ENCODE results near the gene DENND1A.

The DENND1A gene

DNA sequence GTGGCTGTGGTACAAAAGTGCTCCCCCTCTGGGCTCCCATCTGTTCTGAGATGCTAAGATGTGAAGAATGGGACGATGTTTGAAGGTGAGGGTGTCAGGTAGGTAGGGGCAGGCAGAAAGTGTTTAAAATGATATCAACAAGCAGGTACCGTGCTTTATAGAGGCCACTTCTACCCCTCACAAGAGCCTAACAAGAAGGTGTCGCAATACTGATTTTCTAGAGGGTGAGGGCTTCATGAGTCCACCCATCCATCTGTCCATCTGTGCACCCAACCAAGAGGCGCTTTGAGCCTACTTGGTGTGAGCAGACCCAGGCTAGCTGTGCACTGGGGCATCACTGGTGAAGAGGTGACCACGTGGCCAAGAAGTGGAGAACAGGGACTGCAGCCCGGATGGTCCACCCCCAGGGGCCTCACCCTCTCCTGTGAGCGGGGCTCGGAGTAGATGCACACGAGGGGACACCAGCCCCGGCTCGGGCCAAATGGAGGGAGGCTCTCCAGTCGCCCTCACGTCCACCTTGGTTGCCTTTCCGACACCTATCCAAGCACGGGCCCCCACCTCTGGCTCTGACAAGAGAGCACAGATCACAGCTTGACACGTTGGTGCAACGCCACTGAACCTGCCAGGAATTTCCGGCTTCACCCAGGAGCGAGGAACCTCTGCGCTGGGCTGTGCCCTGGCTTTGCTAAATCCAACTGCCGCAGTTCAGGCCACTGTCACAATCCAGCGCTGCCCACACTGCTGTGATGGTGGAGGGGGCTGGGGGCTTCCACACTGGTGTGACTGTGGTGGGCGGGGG is 539.4 kb downstream of the DENND1A start:
- no peak for DNase-seq (ENCODE audit: low read depth)
- H3K4me3 ChIP-seq (ENCODE audit: low read depth, low read length): no peak overlapping the region
- TF ChIP-seq, protein P1, sequence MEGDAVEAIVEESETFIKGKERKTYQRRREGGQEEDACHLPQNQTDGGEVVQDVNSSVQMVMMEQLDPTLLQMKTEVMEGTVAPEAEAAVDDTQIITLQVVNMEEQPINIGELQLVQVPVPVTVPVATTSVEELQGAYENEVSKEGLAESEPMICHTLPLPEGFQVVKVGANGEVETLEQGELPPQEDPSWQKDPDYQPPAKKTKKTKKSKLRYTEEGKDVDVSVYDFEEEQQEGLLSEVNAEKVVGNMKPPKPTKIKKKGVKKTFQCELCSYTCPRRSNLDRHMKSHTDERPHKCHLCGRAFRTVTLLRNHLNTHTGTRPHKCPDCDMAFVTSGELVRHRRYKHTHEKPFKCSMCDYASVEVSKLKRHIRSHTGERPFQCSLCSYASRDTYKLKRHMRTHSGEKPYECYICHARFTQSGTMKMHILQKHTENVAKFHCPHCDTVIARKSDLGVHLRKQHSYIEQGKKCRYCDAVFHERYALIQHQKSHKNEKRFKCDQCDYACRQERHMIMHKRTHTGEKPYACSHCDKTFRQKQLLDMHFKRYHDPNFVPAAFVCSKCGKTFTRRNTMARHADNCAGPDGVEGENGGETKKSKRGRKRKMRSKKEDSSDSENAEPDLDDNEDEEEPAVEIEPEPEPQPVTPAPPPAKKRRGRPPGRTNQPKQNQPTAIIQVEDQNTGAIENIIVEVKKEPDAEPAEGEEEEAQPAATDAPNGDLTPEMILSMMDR (IDR thresholded peaks at IDR 0.05; ENCODE audit: low read depth, low read length, missing control alignments): no peak
- in situ Hi-C loops (cut with HindIII; ENCODE audit: low sequenced_read_pairs): no loop called here

DNA sequence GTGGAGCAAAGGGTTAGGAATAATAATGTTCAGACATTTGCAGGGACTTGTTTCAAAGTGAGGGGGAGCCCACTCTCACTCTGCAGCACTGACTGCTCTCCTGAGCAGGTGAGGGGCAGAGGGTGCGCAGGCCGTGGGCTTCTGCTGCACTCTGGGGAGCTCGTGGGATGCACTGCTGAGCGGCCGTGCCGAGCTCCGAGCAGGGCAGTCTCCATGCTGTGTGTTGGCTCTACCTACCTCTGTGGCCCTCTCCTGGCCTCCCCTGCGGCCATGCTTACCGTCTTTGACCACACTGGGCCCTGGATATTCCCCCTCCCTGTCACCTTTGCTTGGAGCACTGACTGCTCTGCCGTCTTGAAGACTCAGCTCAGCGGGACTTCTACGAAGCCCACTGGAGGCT is 540.2 kb downstream of the DENND1A start:
- in situ Hi-C loops (cut with HindIII; ENCODE audit: low sequenced_read_pairs): no loop called here
- H3K4me3 ChIP-seq (ENCODE audit: low read depth, low read length): no peak overlapping the region
- TF ChIP-seq, protein P1 (IDR thresholded peaks at IDR 0.05; ENCODE audit: low read depth, low read length, missing control alignments): no peak
- DNase-seq (ENCODE audit: low read depth): no peak

DNA sequence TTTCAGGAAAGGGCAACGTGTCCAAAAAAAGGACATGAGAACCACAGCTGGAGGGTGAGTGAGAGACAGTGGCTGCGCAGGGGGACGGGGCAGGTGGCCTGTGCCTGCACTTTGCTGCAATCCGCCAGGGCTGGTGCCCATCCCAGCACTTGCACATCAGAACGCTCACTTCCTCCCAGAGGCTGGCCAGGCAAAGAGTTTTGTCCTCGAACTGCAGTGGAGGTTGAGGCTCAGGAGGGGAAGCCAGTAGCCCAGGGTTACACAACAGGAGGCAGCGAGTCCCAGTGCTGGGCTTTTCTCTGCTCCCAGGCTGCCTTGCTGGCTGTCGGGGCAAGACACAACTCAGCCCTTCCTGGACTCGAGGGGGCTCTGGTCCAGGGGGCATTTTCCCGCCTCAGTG is 540.9 kb downstream of the DENND1A start:
- TF ChIP-seq, protein P1 (IDR thresholded peaks at IDR 0.05; ENCODE audit: low read depth, low read length, missing control alignments): no peak
- in situ Hi-C loops (cut with HindIII; ENCODE audit: low sequenced_read_pairs): no loop called here
- DNase-seq (ENCODE audit: low read depth): no peak
- H3K4me3 ChIP-seq (ENCODE audit: low read depth, low read length): no peak overlapping the region

DNA sequence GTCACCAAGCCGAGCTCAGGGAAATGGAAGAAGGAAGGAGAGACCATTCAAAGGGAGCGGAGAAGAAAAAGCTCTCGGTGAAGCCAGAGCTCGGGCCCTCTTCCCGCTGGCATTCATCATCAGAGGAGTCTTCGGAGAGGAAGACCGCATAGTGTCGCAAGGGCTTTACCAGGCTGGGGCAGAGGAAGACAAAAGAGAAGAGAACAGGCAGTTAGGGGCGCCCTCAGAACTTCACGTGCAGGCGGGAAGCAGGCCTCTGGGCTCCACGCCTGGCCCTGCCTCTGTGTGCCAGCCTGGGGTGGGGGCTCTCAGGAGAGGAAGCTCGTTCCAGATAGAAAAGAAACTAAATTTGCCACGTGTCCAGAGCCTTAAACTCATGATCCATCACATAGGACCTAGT is 542.2 kb downstream of the DENND1A start:
- in situ Hi-C loops (cut with HindIII; ENCODE audit: low sequenced_read_pairs): no loop called here
- DNase-seq (ENCODE audit: low read depth): no peak
- TF ChIP-seq, protein P1 (IDR thresholded peaks at IDR 0.05; ENCODE audit: low read depth, low read length, missing control alignments): no peak
- no peak overlapping the region for H3K4me3 ChIP-seq (ENCODE audit: low read depth, low read length)

DNA sequence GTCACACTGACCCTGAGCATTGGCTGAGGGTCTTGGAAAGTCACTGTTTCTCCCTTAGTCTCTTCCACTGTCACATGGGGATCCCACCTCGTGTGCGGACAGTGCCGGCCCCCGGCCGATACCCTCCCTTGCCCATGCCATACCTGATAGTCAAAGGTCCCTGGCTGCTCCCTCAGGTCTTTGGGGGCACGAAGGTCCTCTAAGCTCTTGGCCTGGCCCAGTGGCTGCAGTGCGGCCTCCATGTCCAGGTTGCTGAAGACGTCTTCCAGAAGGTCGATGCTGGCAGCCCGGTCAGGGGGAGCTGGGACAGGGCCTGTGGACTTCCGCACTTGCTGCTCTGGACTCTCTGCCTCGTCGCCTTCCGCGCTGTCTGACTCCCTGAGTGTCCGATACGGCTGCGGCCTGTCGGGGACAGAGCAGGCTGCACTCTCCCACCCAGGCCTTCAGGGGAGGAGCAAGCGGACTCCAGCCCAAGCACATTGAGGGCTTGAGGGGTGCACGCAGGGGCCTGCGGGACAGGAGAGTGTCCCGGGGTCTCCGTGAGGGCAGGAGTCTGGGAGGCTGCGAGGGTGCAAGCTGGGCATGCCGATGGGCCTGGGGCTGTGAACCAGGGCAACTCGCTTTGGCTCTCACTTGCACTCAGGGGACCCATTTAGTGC is 546.3 kb downstream of the DENND1A start:
- in situ Hi-C loops (cut with HindIII; ENCODE audit: low sequenced_read_pairs): no loop called here
- TF ChIP-seq, protein P1 (IDR thresholded peaks at IDR 0.05; ENCODE audit: low read depth, low read length, missing control alignments): no peak
- no peak for DNase-seq (ENCODE audit: low read depth)
- H3K4me3 ChIP-seq (ENCODE audit: low read depth, low read length): no peak overlapping the region

DNA sequence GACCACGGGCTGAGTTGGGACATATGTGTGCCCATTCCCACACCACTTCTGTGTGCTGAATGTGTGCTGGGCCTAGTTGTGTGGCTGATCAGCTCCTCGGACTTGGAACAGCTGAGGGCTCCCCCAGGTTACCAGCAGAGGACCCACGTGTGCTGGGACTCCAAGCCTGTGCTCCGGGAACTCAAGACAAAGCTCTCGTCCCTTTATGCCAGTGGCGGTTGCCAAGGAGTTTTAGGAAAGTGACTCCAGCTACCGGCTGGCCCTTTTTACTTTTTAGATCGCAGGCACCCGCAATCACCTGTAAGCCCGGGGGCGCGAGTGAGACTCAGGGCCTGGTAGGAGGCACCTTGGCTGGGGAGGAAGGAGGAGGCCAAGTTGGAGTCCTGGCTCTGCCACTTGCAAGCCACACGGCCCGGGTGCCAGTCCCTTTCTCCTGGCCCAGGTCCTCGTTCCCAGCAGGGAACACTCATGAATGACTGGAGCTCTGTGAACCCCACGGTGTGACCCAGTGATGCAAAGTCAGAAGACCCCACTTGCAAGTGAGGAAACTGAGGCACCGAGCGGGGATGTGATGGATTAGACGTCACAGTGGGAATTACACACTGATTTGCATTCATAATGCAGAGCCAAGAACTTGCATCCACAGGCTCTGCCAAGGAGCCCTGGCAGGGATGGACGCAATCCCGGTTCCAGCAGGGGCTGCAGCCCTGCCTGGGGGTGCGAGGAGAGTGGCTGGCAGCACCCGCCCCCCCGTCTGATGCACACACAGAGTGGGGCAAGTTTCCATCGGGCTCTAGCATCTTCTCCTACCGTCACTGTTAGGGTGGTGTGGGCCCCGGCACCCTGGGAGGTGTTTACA is 547.0 kb downstream of the DENND1A start:
- DNase-seq (ENCODE audit: low read depth): no peak
- TF ChIP-seq, protein P1 (IDR thresholded peaks at IDR 0.05; ENCODE audit: low read depth, low read length, missing control alignments): no peak
- H3K4me3 ChIP-seq (ENCODE audit: low read depth, low read length): no peak overlapping the region
- in situ Hi-C loops (cut with HindIII; ENCODE audit: low sequenced_read_pairs): no loop called here
